Measurements from ENCODE around the gene GABRG3.
A peak's percentile ranks its signal among the peaks of the same experiment; 100 is the strongest.

The GABRG3 gene

DNA sequence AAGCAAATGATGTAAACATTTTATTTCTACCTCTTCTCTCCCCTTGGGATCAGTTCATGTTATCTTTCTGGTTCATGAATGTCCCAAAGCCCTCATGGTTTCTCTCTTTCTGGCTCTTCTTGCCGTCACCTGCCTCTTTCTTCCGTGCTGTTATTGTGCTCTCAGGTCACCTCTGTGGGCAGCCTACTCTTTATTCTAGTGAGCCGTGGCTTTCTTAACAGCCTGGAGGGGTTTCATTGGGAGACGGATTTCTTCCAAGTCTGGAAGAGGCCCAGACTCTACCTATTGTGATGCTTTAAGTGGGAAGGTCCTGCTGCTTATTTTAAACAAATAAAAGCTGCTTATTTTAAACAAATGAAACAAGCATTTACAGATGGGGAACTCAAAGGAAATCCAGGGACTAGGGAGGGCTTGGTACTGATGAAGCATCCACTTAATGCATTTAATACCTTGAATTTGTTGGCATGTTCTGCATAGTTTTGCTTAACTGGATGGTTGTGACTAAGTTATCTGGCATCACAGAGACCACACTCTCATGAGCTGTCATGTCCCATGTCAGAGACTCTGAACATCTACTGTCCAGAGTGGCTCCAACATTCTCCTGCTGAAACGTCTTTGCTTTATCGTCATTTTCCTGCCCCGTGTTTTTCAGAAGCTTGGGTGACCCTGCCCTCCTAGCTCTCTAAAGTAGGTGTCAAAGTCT, 443.3 kb downstream of the GABRG3 start:
- DNase-seq (ENCODE audit: low spot score): no peak

DNA sequence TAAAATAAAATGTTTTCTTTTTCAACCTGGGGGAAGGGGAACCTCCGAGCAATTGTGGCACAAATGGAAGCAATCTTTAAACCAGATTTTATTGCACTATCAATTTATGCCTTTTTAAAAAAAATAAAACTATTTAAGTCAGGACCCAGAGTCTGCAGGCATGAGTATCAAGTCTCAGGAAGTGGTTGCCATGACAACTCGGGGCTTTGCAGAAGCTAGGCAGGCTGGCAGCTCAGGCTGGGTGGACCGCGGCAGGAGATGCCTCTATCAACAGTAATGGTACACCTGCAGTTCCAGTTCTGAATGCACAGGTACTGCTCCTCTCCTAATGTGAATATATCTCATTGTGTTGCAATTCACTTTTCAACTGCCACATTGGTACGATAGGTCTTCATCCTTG, 447.7 kb downstream of the GABRG3 start:
- no peak for DNase-seq (ENCODE audit: low spot score)

GRCh38 chr15:27422997-27423396, 452.0 kb downstream of the GABRG3 start:
- no peak for DNase-seq (ENCODE audit: low spot score)

- DNase-seq (ENCODE audit: low spot score): no peak
These were observed 455.8 kb downstream of the GABRG3 start for GRCh38 chr15:27426805-27427204.

DNA sequence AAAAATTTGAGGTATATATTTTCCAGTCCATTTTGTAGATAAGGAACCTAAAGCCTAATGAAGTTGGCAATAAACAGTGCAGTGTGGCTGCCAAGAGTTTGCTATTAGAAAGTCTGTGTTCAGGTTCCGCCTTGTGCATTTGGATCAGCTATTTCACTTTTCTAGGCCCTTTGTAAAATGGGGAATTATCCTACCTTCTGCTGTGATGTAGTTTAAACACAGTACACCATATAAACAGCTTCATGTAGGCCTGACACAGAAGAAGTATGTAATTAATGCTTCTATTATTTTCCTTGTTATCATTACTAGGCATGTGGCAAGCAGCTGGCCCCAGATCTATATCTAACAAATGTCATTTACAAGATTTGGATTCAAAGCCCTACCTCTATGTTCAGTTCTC, 456.3 kb downstream of the GABRG3 start:
- no peak for DNase-seq (ENCODE audit: low spot score)

DNA sequence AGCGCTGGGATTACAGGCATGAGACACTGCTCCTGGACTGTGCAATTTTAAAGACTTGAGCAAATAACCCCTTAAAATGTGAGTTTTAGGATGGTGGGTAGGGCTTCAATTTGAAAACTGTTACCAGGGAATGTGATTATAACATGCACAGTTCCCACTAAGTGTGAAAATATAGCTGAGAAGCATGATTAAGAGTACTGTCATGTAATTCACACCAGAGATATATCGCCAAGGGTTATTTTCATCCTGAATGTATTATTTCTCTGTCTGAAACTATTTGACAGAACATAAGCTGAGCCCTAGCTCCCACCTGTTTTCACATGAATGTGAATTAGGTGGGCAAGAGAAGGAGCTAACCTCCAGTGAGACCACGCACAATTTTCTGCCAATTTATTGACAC, 457.2 kb downstream of the GABRG3 start:
- no peak for DNase-seq (ENCODE audit: low spot score)

DNA sequence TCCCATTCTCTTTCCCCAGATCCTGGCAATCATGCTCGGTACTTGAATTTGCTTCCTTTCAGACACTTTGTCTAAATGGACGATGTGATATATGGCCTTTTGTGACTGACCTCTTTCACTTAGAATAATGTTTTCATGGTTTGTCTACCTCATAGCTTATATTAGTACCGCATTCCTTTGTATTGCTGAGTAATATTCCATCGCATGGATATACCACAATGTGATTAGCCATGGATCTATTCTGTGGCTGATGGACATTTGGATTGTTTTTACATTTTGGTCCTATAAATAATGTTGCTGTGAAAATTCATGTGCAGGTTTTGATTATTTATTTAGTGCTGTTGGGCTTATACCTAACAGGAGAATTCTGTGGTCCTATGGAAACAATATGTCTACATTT, 458.6 kb downstream of the GABRG3 start:
- DNase-seq (ENCODE audit: low spot score): no peak

DNA sequence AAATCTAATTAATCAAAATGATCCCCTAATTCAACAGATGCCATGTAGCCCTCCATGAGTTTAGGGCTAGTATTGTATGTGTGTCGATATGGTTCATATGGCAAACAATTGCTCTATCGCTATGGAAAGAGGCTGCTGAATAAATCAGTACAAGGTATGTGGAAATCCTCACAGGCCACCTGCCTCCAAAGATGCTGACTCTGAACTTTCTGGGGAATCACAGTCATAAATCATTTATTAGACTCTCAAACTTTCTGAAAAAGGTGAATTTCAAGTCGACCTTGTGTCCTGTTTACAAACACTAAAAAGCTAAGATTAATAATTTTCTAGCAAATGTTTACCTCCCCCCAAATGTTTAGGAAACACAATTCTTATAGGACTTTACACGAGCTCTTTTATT, 462.6 kb downstream of the GABRG3 start:
- DNase-seq (ENCODE audit: low spot score): no peak

GRCh38 chr15:27438403-27439375, 467.7 kb downstream of the GABRG3 start:
- peak; percentile 3 for DNase-seq (ENCODE audit: low spot score)

- no peak for DNase-seq (ENCODE audit: low spot score)
These were observed 470.1 kb downstream of the GABRG3 start for GRCh38 chr15:27441120-27441519.

GRCh38 chr15:27448234-27448633, 477.3 kb downstream of the GABRG3 start:
- no peak for DNase-seq (ENCODE audit: low spot score)

DNA sequence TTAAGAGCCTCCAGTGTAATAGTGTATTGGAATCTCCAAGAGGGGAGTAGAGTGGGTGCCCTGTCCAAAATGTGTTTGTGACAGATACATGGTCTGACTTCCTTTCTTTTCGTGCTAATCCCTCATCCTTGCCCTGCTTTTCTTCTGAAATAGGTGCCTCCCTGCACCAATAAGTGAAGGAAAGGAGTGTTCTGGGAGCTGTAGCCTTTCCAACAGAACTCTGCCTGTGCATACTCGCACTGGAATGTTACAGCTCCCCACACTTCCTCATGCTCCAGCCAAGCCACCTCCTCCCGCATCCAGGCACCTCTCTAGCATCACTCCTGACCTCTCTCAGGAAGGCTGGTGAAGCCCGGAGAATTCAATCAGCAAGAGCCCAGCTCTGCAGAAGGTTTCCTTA, 478.0 kb downstream of the GABRG3 start:
- DNase-seq (ENCODE audit: low spot score): no peak

- DNase-seq (ENCODE audit: low spot score): no peak
These were observed 479.0 kb downstream of the GABRG3 start for GRCh38 chr15:27449941-27450340.

GRCh38 chr15:27454281-27455075, 483.5 kb downstream of the GABRG3 start:
- peak; percentile 73 for DNase-seq (ENCODE audit: low spot score)

DNA sequence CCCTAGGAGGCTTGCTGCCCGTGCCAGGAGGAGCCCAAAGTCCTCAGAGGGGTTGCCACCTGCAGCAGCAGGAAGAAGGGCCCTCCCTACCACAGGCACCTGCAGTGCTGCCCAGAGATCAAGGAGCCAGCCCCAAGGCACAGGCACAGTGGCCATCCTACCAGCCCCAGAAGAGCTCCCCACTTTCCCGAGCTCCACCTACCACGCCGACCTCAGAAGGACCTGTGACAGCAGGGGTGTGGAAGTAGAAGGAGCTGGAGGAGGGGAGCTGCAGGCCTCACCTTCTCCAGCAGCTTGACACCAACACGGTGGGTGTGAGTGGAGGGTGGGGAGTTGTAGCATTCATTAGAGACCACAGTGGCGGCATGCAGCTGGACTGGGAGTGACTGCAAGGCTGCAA, 485.8 kb downstream of the GABRG3 start:
- no peak for DNase-seq (ENCODE audit: low spot score)

GRCh38 chr15:27457766-27458165, 486.8 kb downstream of the GABRG3 start:
- DNase-seq (ENCODE audit: low spot score): no peak

- DNase-seq (ENCODE audit: low spot score): no peak
These were observed 487.5 kb downstream of the GABRG3 start for GRCh38 chr15:27458345-27459084.

GRCh38 chr15:27459836-27460235, 488.9 kb downstream of the GABRG3 start:
- no peak for DNase-seq (ENCODE audit: low spot score)

- no peak for DNase-seq (ENCODE audit: low spot score)
These were observed 490.2 kb downstream of the GABRG3 start for GRCh38 chr15:27461181-27461580.

DNA sequence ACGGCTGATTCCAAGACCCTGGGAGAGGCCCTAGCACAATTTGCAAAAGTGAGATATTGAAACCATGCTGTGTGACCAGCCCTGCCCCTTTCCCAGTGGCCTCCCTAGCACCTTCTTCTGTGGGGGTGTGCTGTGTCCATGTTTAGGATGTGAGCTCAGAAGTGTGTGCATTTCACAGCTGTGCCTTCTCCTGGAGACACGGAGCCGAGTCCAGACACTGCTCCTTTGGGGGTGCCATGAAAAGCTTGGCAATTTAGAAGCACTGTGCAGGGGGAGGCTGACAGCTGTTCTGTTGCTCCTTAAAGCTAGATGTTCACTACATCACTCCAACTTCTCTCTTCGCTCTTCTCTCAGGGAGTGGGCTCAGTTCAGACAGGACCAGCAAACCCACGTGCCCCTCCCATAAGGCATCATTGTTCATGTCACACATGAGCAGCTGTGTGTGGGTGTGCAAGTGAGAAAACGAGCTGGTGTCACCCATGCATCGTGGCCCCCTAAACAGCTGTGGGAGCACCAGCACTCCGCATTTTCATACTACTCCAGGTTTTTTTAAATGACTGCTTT, 492.6 kb downstream of the GABRG3 start:
- no peak for DNase-seq (ENCODE audit: low spot score)

GRCh38 chr15:27464941-27465612, 494.1 kb downstream of the GABRG3 start:
- no peak for DNase-seq (ENCODE audit: low spot score)
